ENCODE results near the gene TMPRSS4.

The TMPRSS4 gene

GRCh38 chr11:118054712-118055640 is 21.9 kb upstream of the TMPRSS4 start:
- Histone ChIP-seq H3K4me1 (no peaks in the 10 kb centered on the region), H3K9me3 (no peaks in the 10 kb centered on the region), H3K36me3 (no peaks in the 10 kb centered on the region), H3K27me3 (peaks cover 2% of the 10 kb centered on the region; the same call in 1 of the 2 replicates), H3K4me3 (ENCODE audit: low read depth, low read length) (no peak overlapping the region)
- DNase-seq, result no peak
- TF ChIP-seq CTCF (IDR thresholded peaks at IDR 0.05; ENCODE audit: low read depth, low read length), result no peak

GRCh38 chr11:118055966-118056365 is 20.9 kb upstream of the TMPRSS4 start:
- no peak for TF ChIP-seq CTCF (IDR thresholded peaks at IDR 0.05; ENCODE audit: low read depth, low read length)
- Histone ChIP-seq H3K9me3 (no peaks in the 10 kb centered on the region), H3K4me1 (no peaks in the 10 kb centered on the region), H3K36me3 (no peaks in the 10 kb centered on the region), H3K27me3 (no peaks in the 10 kb centered on the region), H3K4me3 (ENCODE audit: low read depth, low read length) (no peak overlapping the region)
- DNase-seq, result no peak

- H3K27me3 ChIP-seq, result no peaks in the 10 kb centered on the region
Observed at GRCh38 chr11:118056806-118057205, 20.1 kb upstream of the TMPRSS4 start.

GRCh38 chr11:118057251-118058145 is 19.4 kb upstream of the TMPRSS4 start:
- Histone ChIP-seq H3K4me1 (no peaks in the 10 kb centered on the region), H3K4me3 (ENCODE audit: low read depth, low read length) (no peak overlapping the region), H3K27me3 (no peaks in the 10 kb centered on the region), H3K36me3 (no peaks in the 10 kb centered on the region), H3K9me3 (no peaks in the 10 kb centered on the region)
- DNase-seq, result no peak
- TF ChIP-seq CTCF (IDR thresholded peaks at IDR 0.05; ENCODE audit: low read depth, low read length), result no peak

More at GRCh38 chr11:118056806-118057205, 20.1 kb upstream of the TMPRSS4 start:
- no peak for TF ChIP-seq CTCF (IDR thresholded peaks at IDR 0.05; ENCODE audit: low read depth, low read length)
- no peak for DNase-seq
- no peaks in the 10 kb centered on the region for H3K36me3 ChIP-seq
- H3K4me3 ChIP-seq (ENCODE audit: low read depth, low read length), result no peak overlapping the region
- H3K4me1 ChIP-seq, result no peaks in the 10 kb centered on the region
- no peaks in the 10 kb centered on the region for H3K9me3 ChIP-seq

GRCh38 chr11:118058311-118059245 is 18.3 kb upstream of the TMPRSS4 start:
- DNase-seq, result no peak
- H3K36me3 ChIP-seq, result no peaks in the 10 kb centered on the region
- no peak overlapping the region for H3K4me3 ChIP-seq (ENCODE audit: low read depth, low read length)
- H3K9me3 ChIP-seq, result no peaks in the 10 kb centered on the region
- H3K27me3 ChIP-seq, result no peaks in the 10 kb centered on the region
- no peaks in the 10 kb centered on the region for H3K4me1 ChIP-seq
- TF ChIP-seq CTCF (IDR thresholded peaks at IDR 0.05; ENCODE audit: low read depth, low read length), result no peak

Measured in BE2C (cell line).